GM21825 (cell line): ENCODE results near the gene SPRR1A.

Experiments
- ATAC-seq: cut with Tn5 transposase; IDR thresholded peaks from one replicate; pipeline ENCODE4 v1.9.1; 2021; ENCODE audit warnings: mild to moderate bottlenecking, moderate library complexity; ENCODE audit not compliant: unreplicated experiment

SPRR1A gene

DNA sequence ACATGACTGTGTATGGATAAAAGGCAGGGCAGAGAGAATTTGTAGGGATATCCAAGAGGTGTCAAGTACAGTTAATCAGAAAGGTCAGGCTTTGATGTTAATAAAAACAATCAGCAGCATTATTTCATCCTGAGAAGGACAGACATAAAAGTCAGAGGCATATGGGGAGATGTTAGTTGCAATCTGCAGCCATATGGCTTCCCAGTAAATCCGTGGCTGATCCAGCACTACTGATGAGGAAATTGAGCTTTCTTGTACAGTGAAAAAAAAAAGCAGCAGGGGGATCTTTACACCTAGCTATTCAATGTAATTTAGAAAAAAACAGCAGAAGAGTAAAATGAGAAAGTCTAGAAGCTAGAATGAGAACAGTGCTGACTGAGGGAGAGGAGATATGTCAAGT is 44.9 kb downstream of the SPRR1A start:
- ATAC-seq: no peak

DNA sequence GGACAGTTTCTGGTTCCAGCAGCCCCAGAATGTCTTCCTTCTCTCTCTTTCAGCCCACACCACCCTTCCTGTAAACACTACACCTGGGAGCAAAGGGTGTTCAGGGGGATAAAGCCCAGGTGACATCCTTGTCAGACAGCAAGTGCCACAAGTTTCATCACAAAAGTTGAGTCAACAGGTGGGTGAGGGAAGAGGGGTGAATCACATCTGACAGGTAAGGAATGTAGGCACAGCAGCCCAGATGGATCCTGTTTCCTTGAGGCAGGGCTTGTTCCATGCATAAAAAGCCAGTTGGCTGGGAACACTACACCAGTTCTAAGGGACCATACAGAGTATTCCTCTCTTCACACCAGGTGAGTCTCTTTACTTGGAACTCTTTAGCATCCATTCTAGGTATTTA is 47.0 kb downstream of the SPRR1A start, which contains the start of gene SPRR1B:
TSS of gene SPRR1B (plus strand) at position 309 of the 400 bp plus-strand sequence. CDS start 1,143 bp downstream, outside the sequence.
- ATAC-seq: no peak

DNA sequence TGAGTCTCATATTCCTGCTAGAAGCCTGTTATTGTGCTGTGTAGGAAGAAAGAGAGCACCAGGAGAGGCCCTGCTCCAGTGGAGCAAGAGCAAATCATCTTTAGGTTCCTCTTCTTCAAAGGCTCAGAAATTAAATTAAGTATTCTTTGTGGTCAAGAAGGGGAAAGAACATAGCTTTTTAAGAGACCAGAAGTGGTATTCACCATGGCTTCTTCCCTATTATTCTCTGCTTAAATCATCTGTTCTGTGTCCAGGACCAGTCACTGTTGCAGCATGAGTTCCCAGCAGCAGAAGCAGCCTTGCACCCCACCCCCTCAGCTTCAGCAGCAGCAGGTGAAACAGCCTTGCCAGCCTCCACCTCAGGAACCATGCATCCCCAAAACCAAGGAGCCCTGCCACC is 48.2 kb downstream of the SPRR1A start:
- ATAC-seq: no peak

- ATAC-seq: no peak
Observed at GRCh38 chr1:153032677-153033308, 48.9 kb downstream of the SPRR1A start.

- ATAC-seq: no peak
Observed at GRCh38 chr1:153035211-153035610, 51.3 kb downstream of the SPRR1A start.
